H1 (cell line): Measurements from ENCODE around the gene TOR1B.
"Not testable (repeated sequence)": the region's sequence is repeated elsewhere in the genome, so short reads cannot be mapped to it uniquely, and the experiment has no call there.

ENCODE experiments used
- ATF2 ChIP-seq: IDR thresholded peaks from 2 replicates; pipeline ENCODE4 v1.6.1; 2012; ENCODE audit warnings: low read length, inconsistent platforms
- CTCF ChIP-seq, 3 experiments: IDR thresholded peaks; 1 replicate in 2 of 3; 2 replicates in 1 of 3; pipeline versions ENCODE4 v1.5.1 to v1.6.1; 2011; ENCODE audit warnings: low read length in 3 of 3, mild to moderate bottlenecking in 3 of 3, inconsistent platforms in 2 of 3, low read depth in 1 of 3, moderate library complexity in 1 of 3; ENCODE audit not compliant: insufficient read depth in 1 of 3; ENCODE audit errors: control extremely low read depth in 1 of 3
- EZH2 ChIP-seq: fragments of 200-600 bp; sonication (generic); IDR thresholded peaks from 2 replicates; pipeline ENCODE4 v1.7.1; 2012; ENCODE audit warnings: low read depth, mild to moderate bottlenecking, moderate library complexity, low read length, inconsistent platforms; ENCODE audit not compliant: severe bottlenecking
- HDAC2 ChIP-seq, 2 experiments: fragments of 300-600 bp in 1 of 2; sonication (generic) in 1 of 2; IDR thresholded peaks; 2 replicates each; pipeline ENCODE4 v1.6.1; 2011 to 2012; ENCODE audit warnings: low read depth in 2 of 2, low read length in 2 of 2, mild to moderate bottlenecking in 2 of 2, moderate library complexity in 2 of 2, borderline replicate concordance in 1 of 2, inconsistent platforms in 1 of 2
- JUND ChIP-seq: IDR thresholded peaks from 2 replicates; pipeline ENCODE4 v1.6.1; 2011; ENCODE audit warnings: mild to moderate bottlenecking, improper control_type of control experiment, low read length
- KDM5A ChIP-seq: fragments of 200-600 bp; IDR thresholded peaks from 2 replicates; pipeline ENCODE4 v1.7.1; 2012; ENCODE audit warnings: mild to moderate bottlenecking, low read length, inconsistent platforms, mixed read lengths
- NANOG ChIP-seq: IDR thresholded peaks from 2 replicates; pipeline ENCODE4 v1.6.1; 2011; ENCODE audit warnings: low read length, low read depth, mild to moderate bottlenecking, inconsistent platforms; ENCODE audit not compliant: insufficient read depth, poor library complexity, severe bottlenecking
- NRF1 ChIP-seq: IDR thresholded peaks from 2 replicates; pipeline ENCODE4 v1.6.1; 2011; ENCODE audit warnings: mild to moderate bottlenecking, low read depth, low read length, improper control_type of control experiment
- POLR2A ChIP-seq, 2 experiments: IDR thresholded peaks; 1 replicate in 1 of 2; 2 replicates in 1 of 2; pipeline ENCODE4 v1.6.1; 2011; ENCODE audit warnings: low read depth in 2 of 2, low read length in 2 of 2, mild to moderate bottlenecking in 2 of 2; ENCODE audit errors: control extremely low read depth in 1 of 2
- POLR2AphosphoS5 ChIP-seq: IDR thresholded peaks from 2 replicates; pipeline ENCODE4 v1.6.1; 2011; ENCODE audit warnings: low read depth, low read length

GRCh38 chr9:129762370-129762984 is 40.5 kb upstream of the TOR1B start:
- TF ChIP-seq CTCF (IDR thresholded peaks at IDR 0.05; ENCODE audit: control extremely low read depth in 1 of 3, insufficient read depth in 1 of 3, low read depth in 1 of 3, low read length in 3 of 3); NANOG; HDAC2 (IDR thresholded peaks at IDR 0.05; ENCODE audit: borderline replicate concordance in 1 of 2, low read depth in 2 of 2, low read length in 2 of 2); EZH2; ATF2; JUND; NRF1; POLR2A (IDR thresholded peaks at IDR 0.05; ENCODE audit: control extremely low read depth in 1 of 2, low read depth in 2 of 2, low read length in 2 of 2); POLR2AphosphoS5; KDM5A: not testable (repeated sequence)
